Adipose tissue (tissue), 3 donors: Measurements from ENCODE around the gene CDRT4. TPM values are rescaled to one million over a fixed set of nuclear protein-coding genes. Genes with fewer than 3 reads are reported as not detected.
"Not testable (repeated sequence)": the region's sequence is repeated elsewhere in the genome, so short reads cannot be mapped to it uniquely, and the experiment has no call there.

Source experiments
- H3K27ac ChIP-seq: one replicate; pipeline ENCODE4 v1.5.1; 2013; ENCODE audit warnings: low read depth, low read length
- WGBS, 3 donors: extraction: QIAGEN DNeasy Blood & Tissue Kit; methylation state at CpG; one replicate each; pipeline ENCODE4 v1.1.7; 2013; 5-methylcytosine and 5-hydroxymethylcytosine counted together
- polyA plus RNA-seq, 3 donors: library from polyadenylated mRNA; stranded (reverse); fragments of 200-250 nt; gene quantifications; one replicate each; pipeline ENCODE4 v1.2.3, GENCODE V29; 2013
- donor health status: healthy with polysubstance abuse.
- donor health status: Bipolar disorder and iron deficiency.
- donor health status: healthy.

Gene CDRT4
- polyA plus RNA-seq, 3 donors: 1.3 to 3.8 TPM; not detected in 1

GRCh38 chr17:15442311-15443180 is 24.9 kb downstream of the CDRT4 start:
- 95 to 97% (median 97%) methylated on average over 13 of the region's 13 CpGs for WGBS, 3 donors
- no peak overlapping the region for H3K27ac ChIP-seq

DNA sequence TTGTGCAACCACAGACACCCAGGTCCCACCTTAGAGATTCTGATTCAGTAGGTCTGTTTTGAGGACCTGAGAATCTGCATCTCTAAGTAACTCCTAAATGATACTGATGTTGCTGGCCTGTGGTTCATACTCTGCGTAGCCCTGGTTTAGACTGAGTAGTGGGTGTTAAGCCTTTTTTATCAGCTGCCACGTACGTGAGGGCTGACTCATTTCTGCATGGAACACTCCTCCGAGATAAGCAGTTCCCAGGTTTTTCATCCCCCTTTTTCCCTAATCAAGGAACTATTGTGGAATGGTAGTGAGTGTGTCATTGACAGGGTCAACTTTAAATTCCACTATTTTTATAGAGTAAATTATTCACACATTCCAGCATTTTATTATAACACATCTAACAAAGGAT is 26.1 kb downstream of the CDRT4 start:
- no peak overlapping the region for H3K27ac ChIP-seq
- 76 to 87% (median 78%) methylated on average over 4 of the region's 4 CpGs for WGBS, 3 donors

- H3K27ac ChIP-seq: no peak overlapping the region
- 53 to 85% (median 65%) methylated on average over 3 of the region's 3 CpGs for WGBS, 3 donors
Measured at GRCh38 chr17:15440347-15440746, 27.1 kb downstream of the CDRT4 start.

DNA sequence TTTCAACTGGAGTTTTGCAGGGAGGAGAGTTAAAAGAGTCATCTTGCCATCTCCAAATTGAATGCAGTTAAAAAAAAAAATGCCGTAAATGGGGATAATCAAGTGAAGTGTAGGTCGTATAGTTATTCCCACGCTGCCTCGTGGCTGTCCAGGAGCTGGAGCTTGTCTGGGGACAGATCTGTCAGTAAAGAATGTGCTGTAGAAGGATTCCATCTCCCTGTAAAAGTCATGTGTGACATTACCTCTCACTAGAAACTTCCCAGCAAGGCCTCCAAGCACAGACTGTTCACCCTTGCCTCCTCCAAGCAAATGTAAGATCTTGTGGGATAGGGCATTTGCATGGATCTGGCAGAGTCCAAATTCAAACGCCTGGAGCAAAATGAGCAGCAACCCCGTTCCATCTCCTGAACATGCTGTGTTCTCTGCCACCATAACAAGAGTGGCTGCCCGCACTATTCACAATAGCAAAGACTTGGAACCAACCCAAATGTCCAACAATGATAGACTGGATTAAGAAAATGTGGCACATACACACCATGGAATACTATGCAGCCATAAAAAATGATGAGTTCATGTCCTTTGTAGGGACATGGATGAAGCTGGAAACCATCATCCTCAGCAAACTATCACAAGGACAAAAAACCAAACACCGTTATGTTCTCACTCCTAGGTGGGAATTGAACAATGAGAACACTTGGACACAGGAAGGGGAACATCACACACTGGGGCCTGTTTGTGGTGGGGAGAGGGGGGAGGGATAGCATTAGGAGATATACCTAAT is 28.0 kb downstream of the CDRT4 start:
- not testable (repeated sequence) for H3K27ac ChIP-seq

GRCh38 chr17:15438491-15439105 is 28.8 kb downstream of the CDRT4 start:
- no peak overlapping the region for H3K27ac ChIP-seq
- 80 to 93% (median 91%) methylated on average over 6 of the region's 6 CpGs for WGBS, 3 donors

More for the DNA sequence above, 28.0 kb downstream of the CDRT4 start:
- 82 to 93% (median 86%) methylated on average over 8 of the region's 8 CpGs for WGBS, 3 donors

GRCh38 chr17:15437303-15437635 is 30.2 kb downstream of the CDRT4 start:
- H3K27ac ChIP-seq: no peak overlapping the region

- no peak overlapping the region for H3K27ac ChIP-seq
- 47 to 85% (median 56%) methylated on average over 3 of the region's 3 CpGs for whole genome bisulfite sequencing, 3 donors
Measured at GRCh38 chr17:15436473-15437302, 30.7 kb downstream of the CDRT4 start.

- WGBS, 3 donors: 96 to 99% (median 98%) methylated on average over 8 of the region's 8 CpGs
Measured at GRCh38 chr17:15434956-15435355, 32.5 kb downstream of the CDRT4 start.

GRCh38 chr17:15432807-15433611 is 34.4 kb downstream of the CDRT4 start:
- H3K27ac ChIP-seq: no peak overlapping the region
- WGBS, 3 donors: 77 to 92% (median 86%) methylated on average over 6 of the region's 6 CpGs

More at GRCh38 chr17:15434956-15435355, 32.5 kb downstream of the CDRT4 start:
- H3K27ac ChIP-seq: no peak overlapping the region

DNA sequence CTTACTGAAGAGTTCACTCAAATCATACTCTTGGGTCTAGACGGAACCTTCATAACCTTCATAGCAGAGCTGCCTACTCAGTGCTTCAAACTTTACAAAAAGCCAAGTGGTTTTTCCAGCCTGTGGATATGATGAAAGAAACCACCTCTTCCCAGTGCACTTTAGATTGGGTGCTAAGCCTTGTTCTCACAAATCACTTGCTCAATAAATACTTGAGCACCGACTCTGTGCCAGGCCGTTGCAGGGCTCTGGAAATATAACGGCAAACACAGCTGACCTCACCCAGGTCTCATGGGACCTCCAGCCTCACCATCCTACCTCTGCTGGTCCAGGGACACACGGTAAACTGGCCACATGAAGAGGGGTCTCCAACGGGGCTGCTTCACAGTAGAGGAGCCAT is 35.7 kb downstream of the CDRT4 start:
- H3K27ac ChIP-seq: no peak overlapping the region
- WGBS, 3 donors: 91 to 92% (median 91%) methylated on average over 6 of the region's 6 CpGs

- 89 to 93% (median 91%) methylated on average over 11 of the region's 11 CpGs for WGBS, 3 donors
- H3K27ac ChIP-seq: no peak overlapping the region
Measured at GRCh38 chr17:15431196-15431595, 36.2 kb downstream of the CDRT4 start.

DNA sequence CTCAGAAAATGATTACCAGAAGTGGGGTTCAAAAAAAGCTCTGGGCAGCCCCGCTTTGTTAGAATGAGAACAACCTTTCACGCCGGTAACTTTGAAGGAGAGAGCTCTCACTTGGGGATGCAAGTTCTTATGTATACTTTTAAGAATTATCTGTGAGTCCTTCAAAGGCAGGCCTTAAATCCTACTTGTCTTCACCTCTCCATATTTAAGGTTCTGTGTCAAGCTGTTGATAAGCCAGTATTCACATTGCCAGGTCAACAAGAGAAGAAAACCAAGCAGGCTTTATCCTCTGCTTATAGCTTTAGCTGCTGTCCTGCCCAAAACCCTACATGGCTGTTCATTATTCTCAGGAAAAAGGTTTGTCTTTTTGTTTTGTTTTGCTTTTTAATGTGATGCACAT is 42.9 kb downstream of the CDRT4 start:
- WGBS, 3 donors: 94 to 100% (median 95%) methylated on average over 3 of the region's 3 CpGs
- no peak overlapping the region for H3K27ac ChIP-seq

DNA sequence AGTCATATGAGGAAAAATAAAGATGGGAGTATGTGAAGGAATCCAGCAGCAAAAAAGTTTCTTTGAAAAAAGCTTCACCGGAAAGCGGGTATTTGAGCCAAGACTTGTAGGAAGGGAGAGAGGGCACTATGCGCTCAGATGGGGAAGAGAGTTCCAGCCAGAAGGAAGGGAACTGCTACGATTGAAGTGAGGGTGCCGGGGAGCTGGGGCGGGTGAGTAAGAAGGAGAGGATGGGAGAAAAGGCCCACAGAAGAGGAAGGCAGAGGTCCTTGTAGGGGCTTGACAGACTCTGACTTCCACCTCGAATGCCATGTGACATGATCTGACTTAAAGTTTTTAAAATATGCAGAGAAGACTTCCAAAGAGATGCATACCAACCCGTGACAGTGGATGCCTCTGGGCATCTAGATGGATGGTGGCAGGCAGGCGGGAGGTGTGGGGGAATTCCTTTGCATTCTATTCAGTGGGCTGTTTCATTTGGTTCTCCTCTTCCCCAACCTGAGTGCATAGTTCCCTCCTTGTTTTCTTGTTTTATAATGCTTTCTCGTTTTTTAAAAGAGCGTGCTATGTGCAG is 44.9 kb downstream of the CDRT4 start:
- WGBS, 3 donors: 84 to 87% (median 87%) methylated on average over 11 of the region's 11 CpGs
- H3K27ac ChIP-seq: no peak overlapping the region

GRCh38 chr17:15418781-15419180 is 48.6 kb downstream of the CDRT4 start:
- 72 to 83% (median 76%) methylated on average over 7 of the region's 7 CpGs for WGBS, 3 donors

GRCh38 chr17:15414532-15415306 is 52.7 kb downstream of the CDRT4 start:
- 80 to 88% (median 83%) methylated on average over 14 of the region's 14 CpGs for WGBS, 3 donors
- no peak overlapping the region for H3K27ac ChIP-seq

More at GRCh38 chr17:15418781-15419180, 48.6 kb downstream of the CDRT4 start:
- no peak overlapping the region for H3K27ac ChIP-seq

DNA sequence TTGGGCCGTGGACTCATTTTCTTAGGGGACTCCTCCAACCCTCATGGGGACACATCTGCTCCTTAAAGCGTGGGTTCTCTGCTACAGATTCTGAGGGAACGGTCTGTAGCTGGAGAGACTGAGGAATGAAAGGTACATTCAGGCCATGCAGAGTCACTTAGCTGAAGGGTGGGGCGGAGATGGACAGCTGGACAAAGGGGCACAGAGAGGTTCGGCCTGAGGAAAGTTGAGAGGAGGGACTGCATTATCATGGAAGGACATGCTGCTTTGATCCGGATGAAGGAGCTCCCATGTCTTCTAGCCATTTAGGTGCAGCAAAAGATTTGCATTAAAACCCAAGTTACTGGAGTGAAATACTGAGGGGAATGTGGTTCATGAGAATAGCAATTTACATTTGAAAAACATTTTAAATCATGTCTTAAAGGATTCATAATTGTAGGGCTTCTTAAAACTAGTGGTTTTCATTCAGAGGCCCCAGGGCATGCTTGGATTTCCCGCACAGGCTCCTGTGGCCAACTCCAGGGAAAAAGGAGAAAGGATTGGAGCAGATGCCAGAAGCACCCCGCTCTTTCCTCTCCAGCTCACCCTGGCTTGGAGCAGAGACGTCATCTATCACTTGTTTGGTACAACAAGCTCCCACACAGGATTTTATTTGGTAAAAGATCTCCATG is 54.2 kb downstream of the CDRT4 start:
- no peak overlapping the region for H3K27ac ChIP-seq
- WGBS, 3 donors: 86 to 94% (median 88%) methylated on average over 9 of the region's 9 CpGs
